ENCODE measurements around the gene TIAL1. TPM values are rescaled to one million over a fixed set of nuclear protein-coding genes. Genes with fewer than 3 reads are reported as not detected.

TIAL1 gene
- polyA plus RNA-seq, 3 donors: 6.7 to 118 (median 7.2) TPM

- peak overlapping the region; percentile 93 for H2AFZ ChIP-seq (ENCODE audit: insufficient read depth, low read depth, low read length, poor library complexity, severe bottlenecking)
- TF ChIP-seq CTCF (IDR thresholded peaks at IDR 0.05): no peak
- Mint-ChIP-seq H3K4me1 (peaks cover 49% of the 10 kb centered on the region), H3K4me3 (peak overlapping the region; percentile 95 to 98), H3K9me3 (peaks cover 0 to 3% (median 0%) of the 10 kb centered on the region in 7 donors), H3K27ac (peak overlapping the region in 6 of 7 donors; percentile 7 to 99 (median 98)), H3K36me3 (peaks cover 6 to 19% of the 10 kb centered on the region in 2 donors), H3K27me3 (ENCODE audit: low read depth in 3 of 3) (no peaks in the 10 kb centered on the region)
- H3K9ac ChIP-seq (ENCODE audit: insufficient read depth, low read length, poor library complexity, severe bottlenecking): peak overlapping the region; percentile 83
- peaks cover 61% of the 10 kb centered on the region for H3K79me2 ChIP-seq (ENCODE audit: insufficient read depth, low read length)
- no peak for DNase-seq
- H3K27me3 ChIP-seq (ENCODE audit: control insufficient read depth in 2 of 2, insufficient read depth in 2 of 2, low read length in 2 of 2): no peaks in the 10 kb centered on the region
- H3K36me3 ChIP-seq (replicated peaks in 1 of 2; ENCODE audit: control insufficient read depth in 1 of 2, insufficient read depth in 2 of 2, low read length in 2 of 2): peaks cover 5% of the 10 kb centered on the region in 2 donors
- peak overlapping the region in 1 of 2 donors; percentile 92 for H3K27ac ChIP-seq (ENCODE audit: low read depth in 1 of 2, low read length in 2 of 2)
- peaks cover 41 to 52% of the 10 kb centered on the region in 2 donors for H3K4me1 ChIP-seq (ENCODE audit: control insufficient read depth in 1 of 2, insufficient read depth in 2 of 2, low read length in 2 of 2)
- peak overlapping the region; percentile 88 for H3K4me2 ChIP-seq (replicated peaks; ENCODE audit: extremely low read depth, low read length, poor library complexity, severe bottlenecking)
- intact Hi-C loops (cut with micrococcal nuclease): loop anchor here (1.0 to 10.0 kb wide), 6 partner anchors 57 to 513 kb away; partner anchors contain the start of genes MCMBP (in 2 of the 2), SEC23IP (in 2 of the 2), BAG3 (in 1 of the 2) and EIF3A (in 1 of the 2)
- no peaks in the 10 kb centered on the region for H3K9me3 ChIP-seq (replicated peaks in 1 of 2; ENCODE audit: control insufficient read depth in 1 of 2, insufficient read depth in 1 of 2, low read length in 2 of 2)
- peak overlapping the region; percentile 56 to 99 (median 93) for H3K4me3 ChIP-seq (replicated peaks in 1 of 3; ENCODE audit: low read depth in 2 of 3, low read length in 3 of 3)
- 0% methylated on average over 1 of the region's 5 CpGs for WGBS (ENCODE audit: insufficient coverage)
- H4K20me1 ChIP-seq (ENCODE audit: insufficient read depth, low read length): peaks cover 50% of the 10 kb centered on the region
Measured at GRCh38 chr10:119595134-119595675, 1.6 kb downstream of the TIAL1 start.

- Mint-ChIP-seq H3K4me3 (no peak overlapping the region), H3K27ac (no peak overlapping the region), H3K36me3 (peaks cover 11 to 24% of the 10 kb centered on the region in 2 donors), H3K9me3 (no peaks in the 10 kb centered on the region), H3K4me1 (peaks cover 17% of the 10 kb centered on the region), H3K27me3 (ENCODE audit: low read depth in 3 of 3) (no peaks in the 10 kb centered on the region)
- no peaks in the 10 kb centered on the region for H3K9me3 ChIP-seq (replicated peaks in 1 of 2; ENCODE audit: control insufficient read depth in 1 of 2, insufficient read depth in 1 of 2, low read length in 2 of 2)
- no peak overlapping the region for H3K4me3 ChIP-seq (replicated peaks in 1 of 3; ENCODE audit: low read depth in 2 of 3, low read length in 3 of 3)
- peaks cover 98% of the 10 kb centered on the region for H4K20me1 ChIP-seq (ENCODE audit: insufficient read depth, low read length)
- no peak overlapping the region for H3K27ac ChIP-seq (ENCODE audit: low read depth in 1 of 2, low read length in 2 of 2)
- DNase-seq: no peak
- peaks cover 99% of the 10 kb centered on the region for H3K79me2 ChIP-seq (ENCODE audit: insufficient read depth, low read length)
- no peak for TF ChIP-seq CTCF (IDR thresholded peaks at IDR 0.05)
- no CpG with 5 or more reads among the region's 4 CpGs for WGBS (ENCODE audit: insufficient coverage)
- peaks cover 44 to 64% of the 10 kb centered on the region in 2 donors for H3K36me3 ChIP-seq (replicated peaks in 1 of 2; ENCODE audit: control insufficient read depth in 1 of 2, insufficient read depth in 2 of 2, low read length in 2 of 2)
- no peak overlapping the region for H3K4me2 ChIP-seq (replicated peaks; ENCODE audit: extremely low read depth, low read length, poor library complexity, severe bottlenecking)
- H3K9ac ChIP-seq (ENCODE audit: insufficient read depth, low read length, poor library complexity, severe bottlenecking): no peak overlapping the region
- H3K4me1 ChIP-seq (ENCODE audit: control insufficient read depth in 1 of 2, insufficient read depth in 2 of 2, low read length in 2 of 2): peaks cover 8 to 13% of the 10 kb centered on the region in 2 donors
- H3K27me3 ChIP-seq (ENCODE audit: control insufficient read depth in 2 of 2, insufficient read depth in 2 of 2, low read length in 2 of 2): no peaks in the 10 kb centered on the region
- no peak overlapping the region for H2AFZ ChIP-seq (ENCODE audit: insufficient read depth, low read depth, low read length, poor library complexity, severe bottlenecking)
- intact Hi-C loops (cut with micrococcal nuclease): no loop called here
Measured at GRCh38 chr10:119588071-119588470, 8.7 kb downstream of the TIAL1 start.

Measured in CD14-positive monocyte (primary cell).